A549 (cell line): Measurements from ENCODE around the gene DYNLT2.

Experiments used
- EP300 ChIP-seq, 2 experiments: fragments of >200 bp; sonication (Bioruptor Twin); formaldehyde crosslinking; IDR thresholded peaks; 2 replicates in 1 of 2; 3 replicates in 1 of 2; pipeline ENCODE4 v1.6.1; 2016 to 2017
- HOXB13 ChIP-seq: fragments of 250-450 bp; sonication (Bioruptor Pico); IDR thresholded peaks from 2 replicates; pipeline ENCODE4 v1.5.0; 2020; ENCODE audit warnings: low read depth, mild to moderate bottlenecking, moderate library complexity
- JUN ChIP-seq, 2 experiments: fragments of >200 bp; sonication (Bioruptor Twin); formaldehyde crosslinking; IDR thresholded peaks; 2 replicates in 1 of 2; 3 replicates in 1 of 2; pipeline ENCODE4 v1.6.1; 2016 to 2017
- NR3C1 ChIP-seq: fragments of >200 bp; sonication (Bioruptor Twin); formaldehyde crosslinking; IDR thresholded peaks from 3 replicates; pipeline ENCODE4 v1.6.1; 2017
- POLR2A ChIP-seq: IDR thresholded peaks from 2 replicates; pipeline ENCODE4 v1.6.1; 2012; ENCODE audit warnings: mild to moderate bottlenecking, low read length
- RCOR1 ChIP-seq: fragments of 150-350 bp; IDR thresholded peaks from 2 replicates; pipeline ENCODE4 v1.6.1; 2014; ENCODE audit warnings: antibody characterized with exemption, low read length, low read depth
- SMC3 ChIP-seq: fragments of >200 bp; sonication (Bioruptor Twin); formaldehyde crosslinking; IDR thresholded peaks from 3 replicates; pipeline ENCODE4 v1.6.1; 2018; ENCODE audit warnings: inconsistent platforms
- TF ChIP-seq, protein P1 (sequence below): fragments of >200 bp; sonication (Bioruptor Twin); formaldehyde crosslinking; IDR thresholded peaks from 3 replicates; pipeline ENCODE4 v1.5.1; 2016
- TF ChIP-seq, protein P2 (sequence below): fragments of 150-350 bp; IDR thresholded peaks from 2 replicates; pipeline ENCODE4 v1.6.1; 2014; ENCODE audit warnings: low read depth, mild to moderate bottlenecking, low read length
- TF ChIP-seq, protein P3 (sequence below): IDR thresholded peaks from 2 replicates; pipeline ENCODE4 v1.6.1; 2012

DNA sequence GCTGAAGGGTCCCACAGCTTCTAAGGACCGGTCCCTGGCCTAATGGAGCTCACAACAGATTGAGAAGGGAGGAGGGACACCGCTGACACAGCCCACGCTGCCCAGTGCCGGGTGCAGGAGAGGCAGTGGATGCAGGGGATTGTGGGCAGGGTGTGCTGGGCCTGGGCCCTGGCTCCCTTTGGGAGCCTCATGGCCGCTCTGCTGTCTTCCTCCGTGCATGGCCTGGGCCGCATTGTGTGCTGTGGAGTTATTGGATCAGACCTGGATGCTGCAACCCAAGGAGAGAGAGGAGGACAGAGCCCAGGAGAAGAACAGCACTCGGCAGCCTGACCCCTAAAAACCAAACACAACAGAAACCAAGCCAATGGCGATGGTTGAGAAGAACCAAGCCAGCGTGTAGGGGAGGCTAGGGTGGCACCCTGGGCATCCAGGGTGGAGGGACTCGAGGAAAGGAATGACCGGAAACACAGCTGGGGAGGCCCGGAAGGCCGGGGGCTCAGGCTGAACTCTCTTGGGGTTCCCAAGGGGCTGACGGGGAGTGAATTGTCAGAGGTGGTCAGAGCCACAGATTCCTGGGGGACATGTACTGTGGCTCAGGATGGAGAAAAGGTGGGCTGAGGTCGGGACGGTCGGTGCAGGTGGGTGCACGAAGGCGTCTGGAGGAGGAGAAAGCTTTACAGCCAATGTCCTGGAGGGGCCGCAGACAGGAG is 41.1 kb upstream of the DYNLT2 start:
- no peak for TF ChIP-seq POLR2A
- TF ChIP-seq, protein P1, sequence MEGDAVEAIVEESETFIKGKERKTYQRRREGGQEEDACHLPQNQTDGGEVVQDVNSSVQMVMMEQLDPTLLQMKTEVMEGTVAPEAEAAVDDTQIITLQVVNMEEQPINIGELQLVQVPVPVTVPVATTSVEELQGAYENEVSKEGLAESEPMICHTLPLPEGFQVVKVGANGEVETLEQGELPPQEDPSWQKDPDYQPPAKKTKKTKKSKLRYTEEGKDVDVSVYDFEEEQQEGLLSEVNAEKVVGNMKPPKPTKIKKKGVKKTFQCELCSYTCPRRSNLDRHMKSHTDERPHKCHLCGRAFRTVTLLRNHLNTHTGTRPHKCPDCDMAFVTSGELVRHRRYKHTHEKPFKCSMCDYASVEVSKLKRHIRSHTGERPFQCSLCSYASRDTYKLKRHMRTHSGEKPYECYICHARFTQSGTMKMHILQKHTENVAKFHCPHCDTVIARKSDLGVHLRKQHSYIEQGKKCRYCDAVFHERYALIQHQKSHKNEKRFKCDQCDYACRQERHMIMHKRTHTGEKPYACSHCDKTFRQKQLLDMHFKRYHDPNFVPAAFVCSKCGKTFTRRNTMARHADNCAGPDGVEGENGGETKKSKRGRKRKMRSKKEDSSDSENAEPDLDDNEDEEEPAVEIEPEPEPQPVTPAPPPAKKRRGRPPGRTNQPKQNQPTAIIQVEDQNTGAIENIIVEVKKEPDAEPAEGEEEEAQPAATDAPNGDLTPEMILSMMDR = no peak
- TF ChIP-seq, protein P2, sequence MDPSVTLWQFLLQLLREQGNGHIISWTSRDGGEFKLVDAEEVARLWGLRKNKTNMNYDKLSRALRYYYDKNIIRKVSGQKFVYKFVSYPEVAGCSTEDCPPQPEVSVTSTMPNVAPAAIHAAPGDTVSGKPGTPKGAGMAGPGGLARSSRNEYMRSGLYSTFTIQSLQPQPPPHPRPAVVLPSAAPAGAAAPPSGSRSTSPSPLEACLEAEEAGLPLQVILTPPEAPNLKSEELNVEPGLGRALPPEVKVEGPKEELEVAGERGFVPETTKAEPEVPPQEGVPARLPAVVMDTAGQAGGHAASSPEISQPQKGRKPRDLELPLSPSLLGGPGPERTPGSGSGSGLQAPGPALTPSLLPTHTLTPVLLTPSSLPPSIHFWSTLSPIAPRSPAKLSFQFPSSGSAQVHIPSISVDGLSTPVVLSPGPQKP = no peak
- TF ChIP-seq SMC3 = no peak
- TF ChIP-seq JUN (IDR thresholded peaks at IDR 0.05) = no peak
- TF ChIP-seq NR3C1 = no peak
- TF ChIP-seq, protein P3, sequence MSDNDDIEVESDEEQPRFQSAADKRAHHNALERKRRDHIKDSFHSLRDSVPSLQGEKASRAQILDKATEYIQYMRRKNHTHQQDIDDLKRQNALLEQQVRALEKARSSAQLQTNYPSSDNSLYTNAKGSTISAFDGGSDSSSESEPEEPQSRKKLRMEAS = no peak
- TF ChIP-seq EP300 (IDR thresholded peaks at IDR 0.05) = no peak
- no peak for TF ChIP-seq RCOR1
- no peak for TF ChIP-seq HOXB13
